ENCODE data around the gene ANKK1. TPM values are rescaled to one million over a fixed set of nuclear protein-coding genes. Genes with fewer than 3 reads are reported as not detected.

ANKK1 gene
- total RNA-seq, 1 experiment from 2014 or later: not detected

DNA sequence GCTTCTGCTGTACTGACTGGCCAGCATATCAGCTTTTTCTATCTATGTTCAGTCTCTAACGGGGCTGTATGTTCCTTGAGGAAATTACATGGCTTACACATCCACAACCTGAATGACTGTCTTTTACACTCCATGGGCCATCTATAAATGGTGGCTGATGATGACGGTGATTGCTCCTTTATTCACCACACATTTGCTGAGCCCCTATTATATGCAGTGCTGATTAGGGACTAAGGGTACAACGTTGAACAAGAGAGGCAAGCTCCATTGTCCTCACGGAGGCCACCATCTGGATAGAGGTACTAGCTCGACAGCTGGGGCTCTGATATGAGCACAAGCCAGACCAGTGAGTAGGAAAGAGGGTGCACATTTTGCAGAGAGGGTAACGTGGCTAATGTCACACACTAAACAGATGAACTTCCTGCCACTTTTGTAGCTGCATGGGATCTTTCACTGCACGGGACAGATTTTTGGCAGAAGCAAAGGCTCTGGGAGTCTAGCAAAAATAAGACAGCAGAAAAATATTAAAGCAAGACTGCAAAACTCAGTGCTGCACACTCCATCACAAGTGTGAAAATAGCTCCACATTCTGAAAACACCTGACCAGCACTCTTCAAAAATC, 57.0 kb downstream of the ANKK1 start:
- in situ Hi-C loops (cut with HindIII; ENCODE audit: low sequenced_read_pairs): no loop called here
- no peak for DNase-seq (ENCODE audit: low spot score)

DNA sequence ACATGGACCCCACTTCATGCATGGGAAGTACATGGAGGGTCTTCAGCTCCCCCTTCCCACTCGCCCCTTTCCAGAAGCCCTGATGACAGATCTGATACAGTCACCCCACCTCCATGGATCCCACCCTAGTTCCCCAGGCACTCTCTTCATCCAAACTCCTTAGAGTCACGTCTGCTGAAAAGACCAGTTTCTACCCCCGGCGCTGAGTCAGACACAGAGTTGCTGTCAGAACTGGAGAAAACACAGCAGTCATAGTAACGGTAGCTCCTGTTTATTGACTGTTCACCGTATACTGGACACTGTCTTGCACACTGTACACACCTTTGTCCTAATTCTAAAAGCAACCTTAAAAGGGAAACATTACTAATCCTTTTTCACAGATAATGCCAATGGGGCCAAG, 58.5 kb downstream of the ANKK1 start:
- in situ Hi-C loops (cut with HindIII; ENCODE audit: low sequenced_read_pairs): no loop called here
- DNase-seq (ENCODE audit: low spot score): no peak

DNA sequence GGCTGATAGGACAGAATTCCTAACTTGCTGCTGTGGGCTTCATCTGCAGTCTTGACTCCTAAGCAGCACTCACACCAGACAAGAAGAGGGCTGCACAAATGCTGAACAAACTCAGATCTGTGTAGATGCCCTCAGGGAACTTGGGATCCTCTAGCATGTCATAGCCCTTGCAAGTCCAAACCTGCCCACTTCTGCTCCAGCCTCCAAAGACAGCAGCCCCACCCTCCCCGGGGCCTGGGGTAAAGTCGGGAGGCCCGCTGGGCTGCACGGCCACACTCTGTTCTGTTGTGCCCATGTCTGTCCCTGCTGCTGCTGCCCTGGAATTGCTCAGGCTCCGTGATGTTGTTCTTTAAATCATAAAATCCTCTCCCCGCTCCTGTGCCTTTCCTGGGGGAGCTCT, 59.4 kb downstream of the ANKK1 start:
- DNase-seq (ENCODE audit: low spot score): no peak

DNA sequence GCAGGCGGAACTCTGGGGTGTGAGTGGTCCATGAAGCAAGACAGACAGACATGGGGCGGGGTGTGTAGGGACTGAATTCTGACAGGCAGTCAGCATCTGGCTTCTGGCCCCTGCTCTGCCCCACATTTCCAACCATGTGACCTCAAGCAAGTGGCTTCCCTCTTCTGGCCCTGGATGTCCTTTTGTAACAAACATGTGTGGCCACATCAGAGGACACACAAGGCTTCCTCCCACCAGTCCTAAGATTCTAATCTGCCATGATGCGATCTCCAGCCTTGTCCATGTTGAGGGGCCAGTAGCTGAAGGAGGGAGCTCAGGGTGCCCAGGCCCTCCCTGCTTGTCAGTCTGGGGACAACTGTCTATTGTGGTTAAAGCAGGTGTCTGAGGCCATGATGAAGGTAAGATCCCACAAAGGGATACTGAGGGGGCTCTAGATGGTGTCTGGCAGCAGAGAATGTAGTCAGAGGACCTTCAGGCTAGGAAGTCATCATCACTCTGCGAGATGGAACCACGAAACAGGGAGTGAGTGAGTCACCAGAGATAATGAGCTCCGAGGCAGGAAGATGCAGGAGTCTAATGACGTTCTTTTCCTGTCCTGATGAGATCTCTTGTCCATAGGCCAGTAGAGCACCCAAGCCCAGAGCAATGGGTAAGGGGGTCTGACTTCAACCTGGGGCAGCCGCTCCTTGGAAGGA, 60.2 kb downstream of the ANKK1 start:
- DNase-seq (ENCODE audit: low spot score): no peak
- in situ Hi-C loops (cut with HindIII; ENCODE audit: low sequenced_read_pairs): no loop called here

More for the DNA sequence above, 59.4 kb downstream of the ANKK1 start:
- in situ Hi-C loops (cut with HindIII; ENCODE audit: low sequenced_read_pairs): no loop called here

DNA sequence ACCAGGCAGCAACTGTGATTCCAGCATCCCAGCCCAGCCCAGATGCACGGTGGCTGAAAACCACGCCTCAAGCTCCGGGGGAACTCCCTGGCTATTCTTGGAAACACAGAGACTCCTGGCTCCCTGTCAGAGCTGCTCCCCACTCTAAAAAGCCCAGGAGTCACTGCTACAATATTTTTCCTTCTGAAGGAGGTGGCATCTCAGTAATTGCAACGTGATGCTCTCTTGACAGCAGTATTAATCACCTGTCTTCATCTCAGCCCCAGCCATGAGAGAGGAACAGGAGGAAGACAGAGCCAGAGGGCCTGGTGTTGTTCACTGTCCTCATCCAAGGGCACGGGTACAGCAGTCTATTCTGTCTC, 60.7 kb downstream of the ANKK1 start:
- in situ Hi-C loops (cut with HindIII; ENCODE audit: low sequenced_read_pairs): no loop called here
- no peak for DNase-seq (ENCODE audit: low spot score)

DNA sequence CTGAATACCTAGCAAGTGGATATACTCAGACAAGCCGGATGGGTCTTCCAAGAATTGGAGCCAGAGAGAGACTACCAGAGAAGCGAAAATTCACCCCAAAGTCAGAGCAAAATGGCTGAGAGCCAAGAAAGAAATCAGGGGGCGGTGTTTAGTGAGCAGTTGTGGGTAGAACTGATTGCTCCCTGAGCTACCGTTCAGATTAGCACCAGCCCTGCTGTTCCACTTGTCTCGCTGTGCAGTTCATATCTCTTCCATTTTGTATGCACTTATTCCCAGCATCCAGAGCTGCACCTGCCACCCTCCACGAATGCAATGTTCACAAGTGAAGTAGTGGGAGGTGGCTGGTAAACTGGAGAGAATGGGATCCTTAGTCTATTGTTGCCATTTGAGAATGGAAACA, 62.2 kb downstream of the ANKK1 start:
- no peak for DNase-seq (ENCODE audit: low spot score)
- in situ Hi-C loops (cut with HindIII; ENCODE audit: low sequenced_read_pairs): no loop called here

Other genes with a start within 250 kb of the ANKK1 start
- gene TTC12, start 73.2 kb upstream of the ANKK1 start, total RNA-seq (2014; rRNA removed; shearing (Covaris generic)): 16.1 and 19.2 TPM in 2 replicates
- gene DRD2, start 87.6 kb downstream of the ANKK1 start, total RNA-seq (2014; rRNA removed; shearing (Covaris generic)): not detected in 2 replicates